ENCODE data around the gene MLLT3. TPM values are rescaled to one million over a fixed set of nuclear protein-coding genes. Genes with fewer than 3 reads are reported as not detected.

Gene MLLT3
- total RNA-seq, 1 experiment from 2014 or later = 50.7 TPM

GRCh38 chr9:20357037-20357432, 265.3 kb downstream of the MLLT3 start:
- no peaks in the 10 kb centered on the region for H3K36me3 ChIP-seq
- no peaks in the 10 kb centered on the region for H3K9me3 ChIP-seq
- no peak overlapping the region for H3K4me3 ChIP-seq
- no peak for DNase-seq
- H3K27me3 ChIP-seq = no peaks in the 10 kb centered on the region

DNA sequence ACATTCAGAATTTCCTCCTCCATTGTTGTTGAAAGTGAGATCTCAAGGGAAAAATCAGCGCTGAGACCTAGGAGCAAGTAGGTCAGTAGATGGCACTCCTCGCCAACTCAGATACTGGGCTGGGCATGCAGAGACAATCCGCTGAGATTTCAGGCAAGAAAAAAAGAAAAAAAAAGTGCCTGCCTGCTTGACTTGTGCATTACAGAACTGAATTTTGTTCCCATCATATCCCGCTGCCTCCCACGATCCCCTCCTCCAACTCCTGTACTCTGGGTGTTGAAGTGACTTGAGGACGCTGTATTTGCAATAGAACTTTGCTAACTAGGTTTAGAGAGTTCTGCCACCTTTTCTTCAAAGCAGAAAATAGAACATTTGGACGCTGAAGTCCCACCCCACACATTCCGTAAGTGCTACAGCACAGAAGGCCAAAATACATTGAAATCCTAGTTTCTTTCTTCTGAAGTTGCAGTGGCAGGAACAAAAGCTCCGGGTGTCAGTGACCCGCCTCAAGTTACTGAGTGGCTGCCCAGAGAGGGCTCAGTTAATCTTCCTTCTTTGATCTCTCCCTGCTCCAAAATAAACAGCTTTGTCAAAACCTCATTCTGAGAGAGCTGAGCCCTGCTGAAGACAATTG, 265.8 kb downstream of the MLLT3 start:
- Histone ChIP-seq H3K36me3 (no peaks in the 10 kb centered on the region), H3K9me3 (no peaks in the 10 kb centered on the region), H3K27me3 (no peaks in the 10 kb centered on the region), H3K4me3 (peak overlapping the region; percentile 6)
- peak; percentile 93 for DNase-seq

- Histone ChIP-seq H3K9me3 (no peaks in the 10 kb centered on the region), H3K36me3 (no peaks in the 10 kb centered on the region), H3K4me3 (no peak overlapping the region), H3K27me3 (no peaks in the 10 kb centered on the region)
- DNase-seq = no peak
These were observed 267.3 kb downstream of the MLLT3 start for GRCh38 chr9:20355022-20355421.

- DNase-seq = no peak
- Histone ChIP-seq H3K4me3 (no peak overlapping the region), H3K36me3 (no peaks in the 10 kb centered on the region), H3K27me3 (no peaks in the 10 kb centered on the region), H3K9me3 (no peaks in the 10 kb centered on the region)
These were observed 268.2 kb downstream of the MLLT3 start for GRCh38 chr9:20353931-20354652.

- Histone ChIP-seq H3K9me3 (no peaks in the 10 kb centered on the region), H3K27me3 (no peaks in the 10 kb centered on the region), H3K4me3 (no peak overlapping the region), H3K36me3 (no peaks in the 10 kb centered on the region)
- DNase-seq = no peak
These were observed 268.8 kb downstream of the MLLT3 start for GRCh38 chr9:20353524-20353923.

GRCh38 chr9:20352591-20352990, 269.7 kb downstream of the MLLT3 start:
- Histone ChIP-seq H3K9me3 (no peaks in the 10 kb centered on the region), H3K36me3 (no peaks in the 10 kb centered on the region), H3K4me3 (no peak overlapping the region), H3K27me3 (peaks cover 4% of the 10 kb centered on the region; the same call in 1 of the 2 replicates)
- no peak for DNase-seq

DNA sequence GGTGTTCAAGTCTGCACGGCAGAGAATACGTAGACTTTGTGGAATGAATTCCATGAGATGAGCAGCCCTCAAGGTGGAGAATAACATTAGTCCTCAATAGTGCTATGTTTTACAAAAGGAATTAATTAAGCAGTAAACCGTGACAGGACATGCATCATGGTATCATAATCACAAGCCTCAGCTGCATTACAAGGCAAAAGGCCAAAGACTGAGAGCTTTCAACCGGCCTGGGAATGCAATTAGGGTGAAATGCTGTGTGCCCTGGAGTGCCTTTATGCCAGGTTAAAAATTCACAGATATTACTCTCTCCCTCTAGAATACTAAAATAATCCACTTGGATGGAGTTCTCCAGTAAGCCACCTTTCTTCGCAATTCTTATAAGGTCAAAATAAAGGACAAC, 270.6 kb downstream of the MLLT3 start:
- H3K9me3 ChIP-seq = no peaks in the 10 kb centered on the region
- H3K4me3 ChIP-seq = no peak overlapping the region
- H3K36me3 ChIP-seq = no peaks in the 10 kb centered on the region
- no peak for DNase-seq
- peaks cover 4% of the 10 kb centered on the region; the same call in 1 of the 2 replicates for H3K27me3 ChIP-seq

- no peak for DNase-seq
- no peaks in the 10 kb centered on the region for H3K36me3 ChIP-seq
These were observed 272.7 kb downstream of the MLLT3 start for GRCh38 chr9:20349568-20349967.

GRCh38 chr9:20343325-20343724, 279.0 kb downstream of the MLLT3 start:
- no peak for DNase-seq
- Histone ChIP-seq H3K9me3 (no peaks in the 10 kb centered on the region), H3K36me3 (no peaks in the 10 kb centered on the region)

More at GRCh38 chr9:20349568-20349967, 272.7 kb downstream of the MLLT3 start:
- Histone ChIP-seq H3K9me3 (no peaks in the 10 kb centered on the region), H3K27me3 (peaks cover 4% of the 10 kb centered on the region; the same call in 1 of the 2 replicates), H3K4me3 (no peak overlapping the region)

DNA sequence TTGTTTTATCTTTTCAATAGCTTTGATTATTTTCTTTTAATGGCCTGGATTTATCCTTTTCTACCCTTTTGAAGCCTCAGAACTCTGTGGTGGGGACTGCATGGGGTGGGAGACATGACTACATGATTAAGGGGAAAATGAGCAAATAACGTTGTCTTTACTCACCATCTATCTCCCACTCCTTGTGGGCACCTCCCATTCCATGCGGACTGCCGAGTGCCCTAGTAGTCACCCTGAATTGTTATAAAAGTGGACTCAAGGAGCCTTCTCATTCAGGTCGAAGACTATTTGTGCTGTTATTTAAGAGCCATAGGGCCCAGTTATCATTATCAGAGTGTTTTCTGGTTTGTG, 281.8 kb downstream of the MLLT3 start:
- H3K4me3 ChIP-seq = no peak overlapping the region
- H3K9me3 ChIP-seq = no peaks in the 10 kb centered on the region
- no peak for DNase-seq
- H3K36me3 ChIP-seq = no peaks in the 10 kb centered on the region
- no peaks in the 10 kb centered on the region; the same call in 1 of the 2 replicates for H3K27me3 ChIP-seq

More at GRCh38 chr9:20343325-20343724, 279.0 kb downstream of the MLLT3 start:
- Histone ChIP-seq H3K4me3 (no peak overlapping the region), H3K27me3 (peaks cover 4% of the 10 kb centered on the region; the same call in 1 of the 2 replicates)

GRCh38 chr9:20335668-20336332, 286.5 kb downstream of the MLLT3 start:
- no peaks in the 10 kb centered on the region; the same call in 1 of the 2 replicates for H3K27me3 ChIP-seq
- H3K36me3 ChIP-seq = no peaks in the 10 kb centered on the region
- DNase-seq = no peak
- no peak overlapping the region for H3K4me3 ChIP-seq
- no peaks in the 10 kb centered on the region for H3K9me3 ChIP-seq

GRCh38 chr9:20333991-20334390, 288.3 kb downstream of the MLLT3 start:
- H3K4me3 ChIP-seq = no peak overlapping the region
- no peak for DNase-seq
- peaks cover 6% of the 10 kb centered on the region; the same call in 1 of the 2 replicates for H3K27me3 ChIP-seq

DNA sequence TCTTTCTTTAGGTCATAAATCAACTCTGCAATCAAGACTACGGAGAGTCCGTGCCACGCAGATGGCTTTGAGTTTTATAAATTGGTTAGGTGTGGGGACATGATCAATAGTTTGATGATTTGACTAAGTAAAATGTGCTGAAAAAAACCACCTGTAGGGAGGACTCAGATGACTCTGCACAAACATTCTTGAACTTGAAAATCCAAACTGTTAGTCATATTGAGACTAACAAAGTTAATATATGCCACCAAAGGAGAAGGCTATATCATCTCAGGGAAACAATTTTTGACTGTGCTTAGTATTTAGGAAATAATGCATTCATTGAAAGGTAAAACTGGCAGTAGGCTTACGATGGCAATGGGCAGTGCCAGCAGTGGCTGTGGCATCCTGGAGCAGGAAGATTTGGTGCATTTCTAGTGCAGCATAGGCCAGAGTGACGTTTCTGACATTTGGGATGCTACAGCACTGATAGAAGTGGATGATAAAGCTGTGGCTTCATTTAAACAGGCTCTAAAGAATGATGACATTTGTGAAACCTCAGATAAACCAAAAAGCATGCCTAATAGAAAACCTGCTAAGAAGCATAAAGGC, 291.1 kb downstream of the MLLT3 start:
- Histone ChIP-seq H3K4me3 (no peak overlapping the region), H3K9me3 (no peaks in the 10 kb centered on the region), H3K27me3 (peaks cover 6% of the 10 kb centered on the region; the same call in 1 of the 2 replicates), H3K36me3 (no peaks in the 10 kb centered on the region)
- DNase-seq = no peak

More at GRCh38 chr9:20333991-20334390, 288.3 kb downstream of the MLLT3 start:
- Histone ChIP-seq H3K36me3 (no peaks in the 10 kb centered on the region), H3K9me3 (no peaks in the 10 kb centered on the region)

- Histone ChIP-seq H3K36me3 (no peaks in the 10 kb centered on the region), H3K4me3 (no peak overlapping the region), H3K9me3 (no peaks in the 10 kb centered on the region), H3K27me3 (peaks cover 6% of the 10 kb centered on the region; the same call in 1 of the 2 replicates)
- DNase-seq = no peak
These were observed 291.6 kb downstream of the MLLT3 start for GRCh38 chr9:20330688-20331087.

- Histone ChIP-seq H3K4me3 (no peak overlapping the region), H3K9me3 (no peaks in the 10 kb centered on the region; the same call in 1 of the 2 replicates), H3K27me3 (peaks cover 6% of the 10 kb centered on the region; the same call in 1 of the 2 replicates), H3K36me3 (no peaks in the 10 kb centered on the region)
- DNase-seq = no peak
These were observed 295.8 kb downstream of the MLLT3 start for GRCh38 chr9:20326516-20326915.

GRCh38 chr9:20325008-20325407, 297.3 kb downstream of the MLLT3 start:
- no peaks in the 10 kb centered on the region for H3K36me3 ChIP-seq

DNA sequence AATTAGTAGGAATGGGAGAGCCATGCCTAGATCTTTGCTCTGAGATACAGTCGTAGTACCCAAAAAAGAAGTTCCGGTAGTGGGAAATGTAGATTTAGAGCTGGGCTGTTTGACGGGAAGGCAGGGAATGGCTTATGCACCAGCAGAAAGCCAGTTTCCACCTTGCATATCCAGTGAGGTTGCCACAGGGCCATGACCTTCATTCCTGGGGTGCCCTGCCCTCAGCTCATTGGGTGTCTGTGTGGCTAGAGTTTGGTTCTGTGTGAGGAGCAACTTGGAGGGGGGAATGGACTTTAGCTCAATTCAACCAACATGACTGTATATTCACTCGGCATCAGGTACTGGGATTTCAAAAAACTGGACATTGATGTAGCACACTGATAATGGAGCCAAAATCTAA, 300.1 kb downstream of the MLLT3 start:
- no peaks in the 10 kb centered on the region; the same call in 1 of the 2 replicates for H3K9me3 ChIP-seq
- no peaks in the 10 kb centered on the region for H3K36me3 ChIP-seq
- no peaks in the 10 kb centered on the region for H3K27me3 ChIP-seq
- H3K4me3 ChIP-seq = no peak overlapping the region
- no peak for DNase-seq

More at GRCh38 chr9:20325008-20325407, 297.3 kb downstream of the MLLT3 start:
- Histone ChIP-seq H3K4me3 (no peak overlapping the region), H3K27me3 (no peaks in the 10 kb centered on the region), H3K9me3 (no peaks in the 10 kb centered on the region; the same call in 1 of the 2 replicates)
- no peak for DNase-seq

Measured in MG63 (cell line).